Panc1 (cell line): ENCODE results near the gene MCM3AP. TPM values are rescaled to one million over a fixed set of nuclear protein-coding genes. Genes with fewer than 3 reads are reported as not detected.

Experiments used
- ATAC-seq: fragments of 200-7000 bp; cut with Tn5 transposase; 2 replicates; pipeline ENCODE4 v1.9.1; 2020; ENCODE audit warnings: mild to moderate bottlenecking, moderate library complexity
- BruUV-seq: library from RNA; stranded (reverse); fragments of 400-500 nt; replicated peaks from 2 replicates; lab custom pipeline; 2021; lab: Mats Ljungman, UMichigan
- CTCF ChIA-PET: fragments of 300-600 bp; sonication (Branson Sonifier 250); formaldehyde crosslinking; loops from one replicate; lab custom pipeline; 2022; ENCODE audit warnings: antibody characterized with exemption; lab: Charles Lee
- POLR2A ChIA-PET: fragments of 300-600 bp; sonication (Branson Sonifier 250); formaldehyde crosslinking; loops from one replicate; lab custom pipeline; 2022; ENCODE audit warnings: antibody characterized with exemption; lab: Charles Lee
- DNase-seq: peaks from one replicate; pipeline ENCODE4 v3.0.0-alpha.2; 2010; ENCODE audit warnings: low read depth, low spot score
- H3K27ac ChIP-seq: 2 replicates; pipeline ENCODE4 v1.5.1; 2011; ENCODE audit warnings: mild to moderate bottlenecking, low read length, inconsistent platforms
- H3K27me3 ChIP-seq: fragments of 200-500 bp; sonication (Bioruptor generic); 2 replicates; pipeline ENCODE4 v1.6.0; 2014; ENCODE audit warnings: low read length, inconsistent platforms; ENCODE audit not compliant: control insufficient read depth, insufficient read depth
- H3K36me3 ChIP-seq: fragments of 200-500 bp; sonication (Bioruptor generic); 2 replicates; pipeline ENCODE4 v1.5.1; 2014; ENCODE audit warnings: inconsistent platforms, mild to moderate bottlenecking, low read length, moderate library complexity; ENCODE audit not compliant: control insufficient read depth, insufficient read depth
- H3K4me1 ChIP-seq: 2 replicates; pipeline ENCODE4 v1.5.1; 2011; ENCODE audit warnings: inconsistent platforms, mild to moderate bottlenecking, low read length, moderate library complexity; ENCODE audit not compliant: control insufficient read depth, insufficient read depth
- H3K4me3 ChIP-seq, 2 experiments: 2 replicates each; pipeline ENCODE4 v1.5.1; 2011 to 2012; ENCODE audit warnings: low read depth in 2 of 2, low read length in 2 of 2, mild to moderate bottlenecking in 2 of 2, inconsistent platforms in 1 of 2, moderate library complexity in 1 of 2
- H3K9me3 ChIP-seq: fragments of 200-500 bp; sonication (Bioruptor generic); 2 replicates; pipeline ENCODE4 v1.5.1; 2014; ENCODE audit warnings: low read depth, mild to moderate bottlenecking, inconsistent platforms, low read length, moderate library complexity; ENCODE audit not compliant: control insufficient read depth, insufficient read depth
- CTCF ChIP-seq: fragments of 450-650 bp; IDR thresholded peaks from 2 replicates; pipeline ENCODE4 v1.5.1; 2017; ENCODE audit warnings: mild to moderate bottlenecking
- POLR2AphosphoS5 ChIP-seq: IDR thresholded peaks from 2 replicates; pipeline ENCODE4 v1.6.1; 2012; ENCODE audit warnings: mild to moderate bottlenecking, low read depth, low read length, moderate library complexity
- REST ChIP-seq, 2 experiments: IDR thresholded peaks; 2 replicates each; pipeline ENCODE4 v1.6.1; 2011 to 2012; ENCODE audit warnings: low read depth in 2 of 2, control low read depth in 1 of 2, low read length in 1 of 2, mild to moderate bottlenecking in 1 of 2, moderate library complexity in 1 of 2; ENCODE audit not compliant: insufficient read depth in 1 of 2
- SIN3A ChIP-seq: IDR thresholded peaks from 2 replicates; pipeline ENCODE4 v1.6.1; 2012; ENCODE audit warnings: low read depth, mild to moderate bottlenecking, low read length, moderate library complexity, borderline replicate concordance; ENCODE audit not compliant: insufficient read depth
- TCF7L2 ChIP-seq: IDR thresholded peaks from 2 replicates; pipeline ENCODE4 v1.6.1; 2011; ENCODE audit warnings: mild to moderate bottlenecking, low read depth, low read length, inconsistent platforms
- in situ Hi-C: cut with HindIII; loops from 2 replicates; pipeline ENCODE4 v1.10.0; 2016; ENCODE audit warnings: low sequenced_read_pairs, low pct_unique_long_range_greater_than_20kb
- intact Hi-C: fragments of 100-400 bp; cut with micrococcal nuclease; formaldehyde crosslinking; loops from one replicate; pipeline ENCODE4 v1.10.0; 2022; ENCODE audit not compliant: unreplicated experiment
- total RNA-seq: library from RNA; stranded (reverse); gene quantifications from one replicate; pipeline ENCODE4 v1.2.1, GENCODE V29; 2021; ENCODE audit not compliant: unreplicated experiment

MCM3AP gene
- total RNA-seq, 1 experiment from 2014 or later: 95.0 TPM

GRCh38 chr21:46229923-46230260 lies 55.5 kb downstream of the MCM3AP start:
- Histone ChIP-seq H3K27ac (peak overlapping the region; percentile 74), H3K36me3 (peaks cover 3% of the 10 kb centered on the region; the same call in 1 of the 2 replicates), H3K4me3 (peak overlapping the region; percentile 55 to 63), H3K9me3 (no peaks in the 10 kb centered on the region), H3K4me1 (peaks cover 11% of the 10 kb centered on the region), H3K27me3 (no peaks in the 10 kb centered on the region)
- ATAC-seq (no peak), DNase-seq (no peak)
- BruUV-seq: no TSS peak
- CTCF ChIA-PET: no interaction called here
- in situ Hi-C loops: no loop called here
- POLR2A ChIA-PET: no interaction called here
- intact Hi-C loops: no loop called here
- TF ChIP-seq REST (IDR thresholded peaks at IDR 0.05; ENCODE audit: insufficient read depth in 1 of 2, low read depth in 2 of 2, low read length in 1 of 2) (no peak), CTCF (no peak), POLR2AphosphoS5 (no peak), TCF7L2 (no peak), SIN3A (no peak)

DNA sequence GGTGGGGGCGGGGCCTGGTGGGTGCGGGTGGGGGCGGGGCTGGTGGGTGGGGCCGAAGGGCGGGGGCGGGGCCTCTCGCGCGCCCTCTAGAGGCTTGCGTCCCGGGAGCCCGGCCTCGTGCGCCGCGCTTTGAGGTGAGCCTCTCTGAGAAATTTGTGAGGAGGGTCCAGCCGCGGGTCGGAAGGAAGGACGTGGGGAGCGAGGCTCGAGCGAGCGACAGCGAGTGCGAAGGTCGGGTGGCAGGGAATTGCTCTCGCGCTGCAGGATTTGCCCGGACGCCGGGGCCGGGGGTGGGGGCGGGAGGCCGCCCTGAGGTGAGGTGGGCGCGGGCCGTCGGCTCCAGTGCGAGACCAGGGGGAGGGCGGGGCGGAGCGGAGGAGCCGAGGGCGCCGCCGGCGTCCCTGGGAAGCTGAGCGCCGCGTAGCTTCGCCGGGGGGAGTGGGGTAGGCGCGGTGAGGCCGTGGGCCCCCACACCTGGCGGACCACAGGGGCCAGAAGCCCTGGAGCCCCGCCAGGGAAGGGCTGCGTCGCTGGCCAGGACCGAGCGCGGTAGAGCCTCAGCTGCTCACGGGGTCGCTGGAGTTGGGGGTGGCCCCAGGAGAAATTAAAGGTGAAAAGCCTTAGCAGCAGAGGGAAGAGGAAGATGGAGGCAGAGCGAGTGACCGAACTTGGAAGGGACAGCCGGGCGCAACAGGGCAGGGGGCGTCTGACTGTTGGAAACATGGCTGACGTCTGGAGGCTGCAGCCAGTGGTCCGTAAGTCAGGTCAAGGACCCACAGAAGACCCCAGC lies 56.1 kb downstream of the MCM3AP start:
- H3K36me3 ChIP-seq: peaks cover 3% of the 10 kb centered on the region; the same call in 1 of the 2 replicates
- intact Hi-C loops: no loop called here
- BruUV-seq: no TSS peak
- no peaks in the 10 kb centered on the region for H3K27me3 ChIP-seq
- peak; percentile 72 for TF ChIP-seq CTCF
- TF ChIP-seq TCF7L2: no peak
- peaks cover 11% of the 10 kb centered on the region for H3K4me1 ChIP-seq
- no peaks in the 10 kb centered on the region for H3K9me3 ChIP-seq
- CTCF ChIA-PET: no interaction called here
- in situ Hi-C loops: no loop called here
- ATAC-seq (peak; percentile 43), DNase-seq (no peak)
- H3K4me3 ChIP-seq: peak overlapping the region; percentile 55 to 63
- POLR2A ChIA-PET: no interaction called here
- peak overlapping the region; percentile 74 for H3K27ac ChIP-seq
